Tongue (tissue), 2 donors: ENCODE results near the gene SDK2. TPM values are rescaled to one million over a fixed set of nuclear protein-coding genes. Genes with fewer than 3 reads are reported as not detected.
A peak's percentile ranks its signal among the peaks of the same experiment; 100 is the strongest.

Source experiments
- DNase-seq: peaks from one replicate; pipeline ENCODE4 v3.0.0-alpha.2; 2015
- total RNA-seq: library from RNA; depleted of rRNA; stranded (reverse); fragments of >200 nt; gene quantifications from one replicate; pipeline ENCODE4 v1.2.3, GENCODE V29; 2014

The SDK2 gene
- total RNA-seq, 1 donor from 2014 or later = 12.7 TPM

- no peak for DNase-seq
Measured at GRCh38 chr17:73653810-73654209, 9.6 kb upstream of the SDK2 start.

- DNase-seq = no peak
Measured at GRCh38 chr17:73652886-73653480, 8.7 kb upstream of the SDK2 start.

- no peak for DNase-seq
Measured at GRCh38 chr17:73650617-73651200, 6.5 kb upstream of the SDK2 start.

DNA sequence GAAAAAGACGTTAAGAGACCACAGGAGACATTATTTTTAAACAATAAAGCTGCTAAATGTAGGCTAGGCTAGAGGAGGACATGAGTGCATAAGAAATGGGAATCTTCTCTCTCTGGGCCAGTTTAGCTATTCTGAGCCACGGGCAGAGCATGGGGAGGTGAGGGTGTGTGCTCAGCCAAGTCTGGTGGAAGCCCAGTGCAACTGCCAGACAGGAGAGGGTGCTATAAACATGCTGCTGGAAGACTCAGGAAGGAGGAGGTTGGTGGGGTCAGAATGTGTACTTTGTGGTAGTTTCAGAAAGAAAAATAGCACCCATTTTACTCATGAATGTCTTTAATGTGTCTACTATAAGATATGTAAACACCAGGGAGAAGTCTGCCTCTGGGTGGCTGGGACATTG lies 5.9 kb upstream of the SDK2 start:
- no peak for DNase-seq

DNA sequence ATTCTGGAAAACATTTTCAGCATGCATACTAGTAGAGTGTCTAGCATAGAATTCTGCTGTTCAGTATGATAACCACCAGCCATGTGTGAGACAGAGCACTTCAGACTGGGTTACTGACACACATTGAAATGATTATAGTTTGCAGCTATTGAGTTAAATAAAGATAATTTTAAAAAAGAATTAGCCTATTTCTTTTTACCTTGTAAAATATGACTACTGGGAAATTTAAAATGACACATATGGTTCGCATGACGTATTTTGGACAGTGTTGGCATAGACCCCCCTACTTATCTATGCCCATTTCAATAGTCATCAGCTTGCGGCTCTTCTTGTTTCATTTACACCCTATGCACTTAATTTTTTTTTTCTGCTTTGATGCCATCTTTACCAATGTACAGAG lies 4.7 kb upstream of the SDK2 start:
- DNase-seq = no peak

GRCh38 chr17:73648543-73648820 lies 4.2 kb upstream of the SDK2 start:
- DNase-seq = no peak

DNA sequence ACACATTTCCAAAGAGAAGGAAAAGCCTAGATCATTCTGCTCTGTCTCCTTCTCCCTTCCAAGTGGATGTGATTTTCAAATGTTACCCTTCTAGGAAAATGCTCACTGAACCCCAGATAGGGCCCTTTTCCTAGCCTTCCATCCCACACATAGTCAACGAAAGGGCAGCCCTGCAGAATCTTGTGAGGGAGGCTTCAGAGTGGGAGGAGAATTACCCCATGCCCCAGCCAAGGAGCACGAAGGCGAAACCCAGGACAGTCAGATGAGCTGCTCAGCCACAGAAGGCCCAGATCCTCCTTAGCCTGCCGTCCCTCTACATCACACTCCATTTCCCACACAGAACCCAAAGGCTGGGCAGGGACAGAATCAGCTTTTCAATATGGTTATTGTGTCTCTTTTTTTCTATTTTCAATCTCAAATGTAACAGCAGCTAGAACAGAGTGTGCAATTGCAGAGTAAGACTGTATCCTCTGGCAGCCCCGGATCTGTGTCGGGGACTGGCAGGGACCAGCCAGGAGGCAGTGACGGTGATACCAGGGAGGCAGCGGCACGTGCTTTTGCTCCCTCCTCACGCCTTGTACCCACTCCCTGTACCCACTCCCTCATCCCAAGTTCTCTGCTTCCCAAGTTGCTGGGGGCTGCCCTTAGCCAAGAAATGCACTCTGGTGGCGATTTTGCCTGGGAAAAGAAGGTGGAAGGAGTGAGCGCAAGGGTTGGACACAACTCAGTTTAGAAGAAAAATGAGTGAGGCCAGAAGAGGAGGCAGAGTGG lies 3.7 kb upstream of the SDK2 start:
- DNase-seq = no peak

DNA sequence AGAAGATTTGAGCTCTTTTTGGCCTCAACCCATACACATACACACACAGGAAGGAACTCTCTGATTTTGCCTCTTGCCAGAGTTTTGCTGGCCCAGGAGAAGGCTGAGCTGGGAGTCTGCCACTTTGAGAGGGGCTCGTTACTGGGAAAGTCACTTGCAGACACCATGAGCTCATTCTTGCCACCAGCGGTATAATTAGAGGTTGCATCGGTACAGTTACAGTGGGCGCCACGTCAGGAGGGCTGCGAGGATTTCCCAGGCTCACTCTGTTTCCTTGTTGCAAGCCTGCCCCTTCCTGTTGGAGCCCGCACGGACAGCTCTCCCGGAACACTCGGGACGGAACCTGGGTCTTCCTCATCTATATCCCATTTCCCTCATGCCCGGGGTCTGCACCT lies 3.1 kb upstream of the SDK2 start:
- no peak for DNase-seq

DNA sequence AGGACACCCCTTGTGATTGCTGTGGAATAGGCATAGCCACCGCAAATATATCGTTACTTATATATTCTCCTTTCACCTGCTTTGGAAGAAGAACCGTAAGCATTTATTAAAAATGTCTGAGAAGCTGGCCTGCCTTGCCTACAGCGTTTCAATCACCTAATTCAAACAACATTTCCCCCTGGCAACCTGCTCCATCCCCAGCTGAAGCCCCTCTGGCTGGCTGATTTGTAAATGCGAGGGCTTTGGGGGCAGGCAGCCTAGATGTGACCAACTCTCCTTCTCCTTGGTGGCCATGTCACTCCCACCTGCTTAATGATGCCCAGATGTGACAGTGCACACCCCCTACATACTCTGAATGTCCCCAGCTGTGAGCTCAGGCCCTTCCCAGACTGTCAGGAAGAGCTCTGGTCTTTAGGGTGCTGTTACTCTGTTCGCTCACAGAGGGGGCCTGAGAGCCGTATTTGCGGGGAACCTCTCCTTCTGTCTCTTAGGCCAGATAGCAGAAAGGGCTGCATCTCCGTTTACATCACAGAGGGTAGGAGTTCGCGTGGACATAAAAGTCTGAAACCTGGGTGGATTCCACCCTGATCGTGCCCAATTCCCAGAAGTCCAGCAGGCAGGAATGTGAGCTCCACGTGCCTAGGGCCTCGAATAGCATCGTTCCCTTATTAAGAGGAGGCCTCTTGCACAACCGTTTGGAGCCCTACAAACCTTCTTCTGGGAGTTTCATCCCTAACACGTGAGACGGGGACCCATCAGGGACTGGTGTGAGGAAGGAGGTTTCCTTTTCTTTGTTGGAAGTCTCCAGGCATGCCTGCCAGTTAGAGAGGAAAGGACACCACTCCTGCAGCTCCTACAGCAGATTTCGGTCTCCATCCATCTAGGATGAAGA lies 2.4 kb upstream of the SDK2 start:
- DNase-seq = peak; percentile 71

DNA sequence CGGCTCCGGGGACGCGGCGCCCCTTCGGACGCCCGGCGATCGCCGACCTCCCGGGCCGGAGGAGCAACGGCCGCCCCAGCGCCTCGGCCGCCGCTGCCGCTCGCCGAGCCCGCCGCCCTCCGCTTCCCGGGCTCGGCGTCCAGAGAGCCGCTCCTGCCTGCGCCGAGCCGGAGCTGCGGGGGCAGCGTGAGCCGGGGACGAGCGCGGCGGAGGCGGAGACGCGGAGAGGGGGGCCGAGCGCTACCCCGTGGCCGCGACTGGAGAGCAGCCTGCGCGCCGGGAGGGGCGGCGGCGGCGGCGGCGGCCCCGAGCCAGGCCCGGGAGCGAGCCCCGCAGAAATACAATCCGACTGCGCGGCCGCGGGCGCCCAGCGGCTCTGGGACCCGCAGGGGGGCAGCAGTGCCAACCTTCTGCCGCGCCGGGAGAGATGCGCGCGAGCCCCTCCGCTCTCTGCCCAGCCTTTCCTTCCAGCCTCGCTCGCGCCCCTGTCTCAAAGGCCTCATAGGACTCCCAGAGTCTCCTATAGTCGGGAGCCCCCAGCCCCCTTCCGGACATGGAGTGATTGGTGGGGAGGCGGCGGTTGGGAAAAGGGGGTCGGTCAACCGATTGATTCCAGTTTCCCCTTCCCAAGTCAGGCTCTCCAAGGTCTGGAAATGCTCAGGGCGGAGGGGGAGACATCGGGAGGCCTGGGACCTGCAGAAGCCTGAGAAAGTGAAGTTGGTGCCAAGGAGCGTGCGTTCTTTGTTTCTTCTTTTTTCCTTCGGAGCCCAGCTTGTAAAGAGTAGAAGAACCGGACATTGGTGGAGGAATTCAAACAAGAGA lies 1.0 kb upstream of the SDK2 start:
- DNase-seq = peak; percentile 91

DNA sequence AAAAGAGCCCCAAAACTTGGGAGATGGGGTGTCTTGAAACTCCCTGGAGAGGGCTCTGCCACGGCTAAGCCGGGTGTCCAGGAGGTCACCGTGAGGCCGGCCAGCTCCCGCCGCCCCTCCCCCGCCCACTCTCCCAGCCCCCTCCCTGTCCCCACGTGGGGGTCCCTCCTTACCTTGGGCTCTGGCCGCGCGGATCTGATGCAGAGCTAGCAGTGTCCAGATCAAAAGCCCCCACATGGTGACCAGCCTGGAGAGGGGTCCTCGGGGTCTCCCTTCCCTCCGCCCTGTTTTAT lies 447 bp downstream of the SDK2 start:
- DNase-seq = no peak

- DNase-seq = peak; percentile 61
Measured at GRCh38 chr17:73643001-73643851, 1.0 kb downstream of the SDK2 start.

- no peak for DNase-seq
Measured at GRCh38 chr17:73642659-73643000, 1.6 kb downstream of the SDK2 start.

- DNase-seq = no peak
Measured at GRCh38 chr17:73641826-73642600, 2.2 kb downstream of the SDK2 start.

DNA sequence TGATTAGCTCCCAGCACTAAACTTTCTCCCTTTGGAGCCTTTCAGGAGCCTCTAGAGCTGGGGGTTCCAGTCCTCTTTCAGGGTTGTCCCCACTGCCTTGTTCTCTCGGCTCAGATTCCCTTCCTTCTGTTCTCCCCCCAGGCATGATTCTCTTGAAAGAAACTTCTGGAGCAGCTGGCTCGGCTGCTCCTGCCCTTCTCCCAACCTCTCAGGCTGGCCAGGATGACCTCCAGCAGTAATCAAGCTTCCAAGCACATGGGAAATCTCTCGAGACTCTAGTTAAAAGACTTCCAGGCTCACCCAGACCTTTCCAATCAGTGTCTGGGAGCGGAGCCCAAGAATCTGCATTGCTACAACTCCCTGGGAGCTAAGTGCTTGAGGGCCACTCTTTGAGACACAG lies 3.6 kb downstream of the SDK2 start:
- DNase-seq = no peak

DNA sequence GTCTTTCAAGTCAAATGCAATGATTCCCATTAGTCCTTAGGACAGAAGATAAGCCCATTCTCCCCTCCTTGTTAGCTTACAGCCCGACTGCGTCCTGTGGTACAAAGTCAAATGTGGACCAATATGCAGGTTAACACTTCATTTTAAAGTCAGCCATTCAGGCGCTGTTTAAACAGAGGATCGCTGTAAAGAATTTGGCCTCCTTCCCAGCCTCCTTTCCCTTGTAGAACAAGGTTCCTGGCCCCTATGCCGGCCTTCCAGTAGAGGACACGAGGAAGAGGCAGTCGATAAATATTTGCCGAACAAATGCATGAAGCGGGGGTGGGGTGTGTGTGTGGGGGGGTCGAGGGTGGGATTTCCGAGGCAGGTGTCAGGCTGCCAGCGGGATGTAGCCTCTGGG lies 4.3 kb downstream of the SDK2 start:
- peak; percentile 56 for DNase-seq

DNA sequence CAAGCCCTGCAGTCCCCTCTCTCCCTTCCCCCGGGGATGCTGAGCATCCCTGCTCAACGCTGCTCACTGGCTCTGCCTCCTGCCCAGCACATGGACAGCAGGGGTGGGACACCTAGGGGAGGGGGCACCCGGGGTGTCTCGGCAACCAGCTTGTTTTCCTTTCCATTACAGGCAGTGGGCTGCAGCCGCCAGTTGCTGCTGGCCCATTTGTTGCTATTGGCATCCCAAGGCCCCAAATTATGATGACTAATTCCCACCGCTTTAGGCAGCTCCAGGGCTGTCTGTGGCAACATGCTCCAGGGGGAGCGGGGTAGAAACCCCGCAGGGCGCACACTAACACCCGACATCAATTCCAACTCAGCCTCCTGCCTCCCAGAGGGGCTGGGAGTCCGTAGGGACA lies 4.9 kb downstream of the SDK2 start:
- no peak for DNase-seq

DNA sequence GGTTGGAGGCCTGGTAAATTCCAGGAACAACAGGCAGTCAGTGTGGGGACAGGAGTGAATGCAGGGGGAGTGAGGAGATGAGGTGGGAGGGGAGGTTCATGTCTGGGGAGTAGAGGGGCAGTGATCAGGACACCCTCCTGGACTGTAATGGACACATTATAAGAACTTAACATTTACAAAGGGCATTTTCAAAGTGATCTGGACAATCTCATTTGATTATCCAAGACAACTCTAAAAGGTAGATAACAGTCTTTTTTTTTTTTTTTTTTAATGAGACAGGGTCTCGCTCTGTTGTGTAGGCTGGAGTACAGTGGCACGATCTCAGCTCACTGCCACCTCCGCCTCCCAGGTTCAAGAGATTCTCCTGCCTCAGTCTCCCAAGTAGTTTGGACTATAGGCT lies 5.7 kb downstream of the SDK2 start:
- no peak for DNase-seq

DNA sequence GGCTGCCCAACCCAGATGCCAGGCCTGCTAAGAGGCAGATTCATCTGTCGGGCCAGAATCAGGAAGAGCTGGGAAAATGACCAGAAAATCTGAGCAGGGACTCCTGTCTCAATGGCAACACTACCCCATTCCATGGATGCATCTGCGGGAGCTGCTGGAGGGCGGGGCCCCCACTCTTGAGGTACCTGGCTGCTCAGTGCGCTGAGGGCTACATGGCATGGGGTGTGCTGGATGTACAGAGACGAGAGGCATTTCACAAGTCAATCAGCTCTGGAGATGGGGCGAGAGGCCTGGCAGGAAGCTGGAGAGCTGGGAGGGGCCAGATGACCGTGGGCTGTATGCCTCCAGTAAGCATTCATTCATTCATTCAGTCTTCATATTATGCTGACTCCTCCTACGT lies 6.4 kb downstream of the SDK2 start:
- DNase-seq = no peak

DNA sequence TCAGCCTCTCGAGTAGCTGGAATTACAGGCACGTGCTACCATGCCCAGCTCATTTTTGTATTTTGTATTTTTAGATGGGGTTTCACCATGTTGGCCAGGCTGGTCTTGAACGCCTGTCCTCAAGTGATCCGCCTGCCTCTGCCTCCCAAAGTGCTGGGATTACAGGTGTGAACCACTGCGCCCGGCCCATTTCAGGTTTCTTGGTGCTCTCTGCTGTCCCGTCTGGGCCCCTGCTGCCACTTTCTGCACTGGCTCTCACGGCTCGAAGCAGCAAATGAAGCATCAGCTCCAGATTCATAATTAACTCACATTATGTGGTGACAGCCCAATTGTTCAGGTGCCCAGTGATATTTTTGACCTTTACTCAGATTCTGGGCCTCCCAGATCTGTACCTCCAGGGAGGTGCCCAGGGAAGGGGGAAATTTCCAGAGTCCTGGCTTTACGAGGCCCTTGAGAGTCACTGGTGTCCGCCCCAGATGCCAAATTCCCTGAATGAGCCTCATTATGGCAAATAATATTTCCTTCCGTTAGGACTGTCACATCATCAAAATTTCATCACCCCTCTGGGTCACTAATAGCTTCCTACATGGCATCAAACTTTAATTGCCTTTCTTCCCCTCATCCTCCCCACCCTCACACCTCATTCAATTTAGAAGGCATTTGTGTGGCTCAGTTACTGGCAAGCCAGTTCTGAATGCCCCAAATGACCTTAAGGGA lies 9.0 kb downstream of the SDK2 start:
- no peak for DNase-seq
